ENCODE data around the gene PZP.
"Not testable (repeated sequence)": the region's sequence is repeated elsewhere in the genome, so short reads cannot be mapped to it uniquely, and the experiment has no call there.

PZP gene

GRCh38 chr12:9198012-9198411, 10.2 kb downstream of the PZP start:
- no peak for DNase-seq (ENCODE audit: insufficient read length, low spot score)
- no peak for FAIRE-seq

- DNase-seq (ENCODE audit: insufficient read length, low spot score) (no peak), FAIRE-seq (no peak)
These were observed 23.9 kb downstream of the PZP start for GRCh38 chr12:9184276-9184675.

- FAIRE-seq = no peak
- no peak for DNase-seq (ENCODE audit: insufficient read length, low spot score)
These were observed 27.4 kb downstream of the PZP start for GRCh38 chr12:9180810-9181209.

- FAIRE-seq (no peak), DNase-seq (ENCODE audit: insufficient read length, low spot score) (no peak)
These were observed 28.4 kb downstream of the PZP start for GRCh38 chr12:9179781-9180180.

GRCh38 chr12:9169979-9170634, 38.1 kb downstream of the PZP start:
- FAIRE-seq = no peak
- DNase-seq (ENCODE audit: insufficient read length, low spot score) = no peak

DNA sequence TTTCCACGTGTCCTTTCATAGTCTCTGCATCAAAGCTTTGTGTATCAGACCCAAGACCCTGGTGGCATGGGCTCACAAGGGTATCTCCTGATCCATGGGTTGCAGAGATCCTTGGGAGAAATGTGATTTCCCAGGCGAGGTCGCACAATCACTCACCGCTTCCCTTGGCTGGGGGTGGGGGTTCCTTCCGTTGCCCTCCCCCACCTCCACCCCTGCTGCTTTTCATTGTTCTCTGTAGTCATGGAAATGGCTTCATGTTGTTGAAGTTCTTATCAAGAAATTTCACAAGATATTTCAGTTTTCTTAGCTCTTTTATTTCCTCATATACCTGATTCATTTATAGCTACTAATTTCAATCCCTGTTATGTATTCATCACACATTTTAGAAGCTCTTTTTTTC, 40.9 kb downstream of the PZP start:
- not testable (repeated sequence) for DNase-seq (ENCODE audit: insufficient read length, low spot score); FAIRE-seq

- FAIRE-seq = no peak
- DNase-seq (ENCODE audit: insufficient read length, low spot score) = no peak
These were observed 44.8 kb downstream of the PZP start for GRCh38 chr12:9163392-9163791.

- DNase-seq (ENCODE audit: insufficient read length, low spot score) (no peak), FAIRE-seq (no peak)
These were observed 52.1 kb downstream of the PZP start for GRCh38 chr12:9156119-9156518.

DNA sequence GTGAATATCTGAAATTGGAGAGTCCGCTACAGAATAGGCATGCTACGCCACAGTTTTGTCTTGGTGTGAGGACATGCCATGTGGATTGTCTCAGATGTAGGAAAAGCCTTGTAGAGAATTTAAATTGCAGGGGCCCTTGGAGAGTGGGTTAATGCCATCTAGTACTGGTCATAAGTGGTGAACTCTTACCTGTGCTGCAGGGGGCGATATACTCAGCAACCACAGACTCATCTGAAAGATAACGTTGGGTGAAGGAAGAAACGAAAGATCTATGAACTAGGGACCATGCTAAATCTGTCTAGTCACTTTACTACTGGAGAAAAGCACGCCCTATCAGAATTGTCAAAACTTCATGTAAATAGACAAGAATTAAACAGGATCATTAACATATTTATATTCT, 58.8 kb downstream of the PZP start:
- DNase-seq (ENCODE audit: insufficient read length, low spot score) (no peak), FAIRE-seq (no peak)

DNA sequence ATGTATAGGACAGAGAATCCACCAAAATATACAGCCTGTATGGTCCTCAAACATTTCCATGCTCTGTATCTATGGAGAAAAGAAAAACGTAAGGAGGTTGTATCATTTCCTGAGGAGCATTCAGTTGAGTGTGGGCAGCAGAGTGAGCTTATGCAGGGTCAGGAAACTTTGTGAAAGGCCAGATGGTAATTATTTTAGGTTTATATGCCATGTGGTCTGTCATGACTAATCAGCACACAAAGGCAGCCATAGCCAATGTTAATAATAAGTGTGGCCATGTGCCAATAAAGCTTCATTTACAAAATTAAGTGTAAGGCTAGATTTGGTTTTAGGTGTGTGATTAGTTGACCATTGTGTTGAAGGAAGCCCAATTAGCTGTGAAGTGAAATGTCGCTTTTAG, 59.3 kb downstream of the PZP start:
- FAIRE-seq (no peak), DNase-seq (ENCODE audit: insufficient read length, low spot score) (no peak)

GRCh38 chr12:9147461-9147860, 60.7 kb downstream of the PZP start:
- FAIRE-seq = no peak

DNA sequence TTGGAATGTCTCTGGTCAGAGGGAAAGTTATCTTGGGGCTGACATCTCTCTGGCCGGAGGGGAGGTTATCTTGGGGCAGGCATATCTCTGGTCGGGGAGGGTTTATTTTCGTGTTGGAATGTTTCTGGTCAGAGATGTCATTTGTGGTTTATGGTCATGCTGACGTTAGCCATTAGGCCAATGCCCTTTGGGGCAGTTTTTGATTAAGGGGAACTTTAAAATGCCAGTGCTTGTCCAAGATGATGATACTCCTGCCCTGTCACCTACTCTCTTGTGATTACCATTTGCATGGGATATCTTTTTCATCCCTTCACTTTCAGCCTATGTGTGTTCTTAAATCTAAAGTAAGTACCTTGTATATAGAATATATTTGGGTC, 63.5 kb downstream of the PZP start:
- DNase-seq (ENCODE audit: insufficient read length, low spot score) (no peak), FAIRE-seq (no peak)

More at GRCh38 chr12:9147461-9147860, 60.7 kb downstream of the PZP start:
- no peak for DNase-seq (ENCODE audit: insufficient read length, low spot score)

- FAIRE-seq = no peak
These were observed 64.1 kb downstream of the PZP start for GRCh38 chr12:9143929-9144729.

DNA sequence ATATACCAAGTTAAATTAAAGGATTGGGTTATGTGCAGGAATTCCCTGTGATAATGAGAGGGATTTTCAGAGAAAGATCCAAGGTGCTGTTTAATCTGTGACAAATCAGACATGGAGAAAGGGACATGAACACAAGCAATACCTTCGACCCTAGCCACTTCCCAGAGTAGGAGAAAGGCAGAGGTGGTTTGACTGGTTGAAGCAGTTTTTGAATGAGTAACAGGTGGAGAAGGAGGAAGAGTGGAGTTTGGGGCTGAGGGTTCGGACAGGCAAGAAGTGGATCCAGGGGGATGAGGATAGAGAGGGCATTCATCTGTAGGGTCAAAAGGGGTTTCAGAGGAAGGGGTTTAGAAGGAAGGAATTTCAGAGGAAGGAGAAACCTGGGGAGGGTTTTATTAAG, 65.1 kb downstream of the PZP start:
- no peak for FAIRE-seq
- no peak for DNase-seq (ENCODE audit: insufficient read length, low spot score)

More at GRCh38 chr12:9143929-9144729, 64.1 kb downstream of the PZP start:
- DNase-seq (ENCODE audit: insufficient read length, low spot score) = no peak

DNA sequence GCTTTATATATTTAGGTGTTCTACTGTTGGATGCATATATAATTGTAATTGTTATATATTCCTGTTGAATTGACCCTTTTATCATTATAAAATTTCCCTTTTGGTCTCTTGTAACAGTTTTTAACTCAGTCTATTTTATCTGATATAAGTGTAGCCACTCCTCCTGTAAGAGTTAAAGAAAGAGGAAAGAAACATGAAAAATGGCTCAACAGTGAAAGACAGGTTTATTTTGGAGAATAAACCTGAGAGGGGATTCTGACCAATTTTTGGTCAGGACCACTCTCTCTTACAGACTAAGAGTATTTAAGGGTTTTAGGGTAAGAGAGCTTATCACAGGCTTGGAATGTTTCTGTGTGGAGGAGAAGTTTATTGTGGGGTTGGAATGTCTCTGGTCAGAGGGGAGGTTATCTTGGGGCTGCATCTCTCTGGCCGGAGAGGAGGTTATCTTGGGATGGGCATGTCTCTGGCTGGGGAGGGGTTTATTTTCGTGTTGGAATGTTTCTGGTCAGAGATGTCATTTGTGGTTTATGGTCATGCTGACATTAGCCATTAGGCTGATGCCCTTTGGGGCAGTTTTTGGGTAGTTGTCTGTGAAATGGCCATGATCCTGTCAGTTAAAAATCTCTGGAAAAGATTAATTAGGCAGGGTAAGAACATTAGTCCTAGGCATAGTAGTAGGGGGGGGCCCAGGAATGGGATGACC, 68.5 kb downstream of the PZP start:
- not testable (repeated sequence) for FAIRE-seq; DNase-seq (ENCODE audit: insufficient read length, low spot score)

DNA sequence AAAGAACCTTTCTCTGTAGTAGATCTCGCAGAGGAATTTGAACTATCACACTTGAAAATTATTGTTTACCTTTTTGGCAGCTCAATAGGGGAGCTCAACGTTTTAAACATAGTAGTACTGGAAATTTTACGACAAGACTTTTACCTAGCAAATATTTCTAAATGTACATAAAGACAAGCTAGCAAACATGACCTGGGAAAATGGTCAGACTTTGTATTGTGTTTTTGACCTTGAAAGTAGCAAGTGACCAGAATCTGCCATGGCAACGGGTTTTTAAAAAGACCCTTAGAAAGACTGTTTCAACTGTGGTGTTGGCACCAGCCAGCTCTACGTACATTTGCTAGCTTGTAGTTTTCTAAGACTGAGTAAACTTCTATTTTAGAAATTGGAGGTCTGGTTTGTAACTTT, 72.3 kb downstream of the PZP start:
- FAIRE-seq (no peak), DNase-seq (ENCODE audit: insufficient read length, low spot score) (no peak)

DNA sequence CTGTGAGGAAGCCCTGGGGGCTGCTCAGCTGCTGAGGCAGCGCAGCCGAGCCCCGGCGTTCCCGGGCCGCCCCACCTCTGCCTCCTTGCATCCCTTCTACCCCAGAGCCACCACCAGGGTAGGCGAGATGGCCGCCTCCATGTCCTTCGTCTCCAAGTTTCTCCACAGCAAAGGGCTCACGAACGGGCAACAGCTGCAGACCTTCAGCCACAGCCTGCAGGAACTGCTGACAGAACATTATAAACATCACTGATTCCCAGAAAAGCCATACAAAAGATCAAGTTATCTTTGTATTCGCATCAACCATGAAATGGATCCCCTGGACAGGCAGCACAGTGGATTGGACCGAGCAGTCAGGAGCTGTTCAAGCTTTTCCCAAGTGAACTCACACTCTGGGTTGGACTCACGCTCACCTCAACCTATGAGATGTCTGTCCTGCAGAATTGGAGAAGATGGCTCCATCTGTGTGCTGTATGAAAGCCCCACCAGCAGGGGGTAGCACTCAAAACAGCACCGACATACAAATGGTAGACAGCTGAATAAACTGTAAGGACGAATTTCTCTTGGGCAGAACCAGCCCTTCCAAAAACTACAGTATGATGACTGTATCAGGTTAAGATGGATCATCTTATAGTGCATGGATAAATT, 73.1 kb downstream of the PZP start:
- no peak for FAIRE-seq
- DNase-seq (ENCODE audit: insufficient read length, low spot score) = no peak

DNA sequence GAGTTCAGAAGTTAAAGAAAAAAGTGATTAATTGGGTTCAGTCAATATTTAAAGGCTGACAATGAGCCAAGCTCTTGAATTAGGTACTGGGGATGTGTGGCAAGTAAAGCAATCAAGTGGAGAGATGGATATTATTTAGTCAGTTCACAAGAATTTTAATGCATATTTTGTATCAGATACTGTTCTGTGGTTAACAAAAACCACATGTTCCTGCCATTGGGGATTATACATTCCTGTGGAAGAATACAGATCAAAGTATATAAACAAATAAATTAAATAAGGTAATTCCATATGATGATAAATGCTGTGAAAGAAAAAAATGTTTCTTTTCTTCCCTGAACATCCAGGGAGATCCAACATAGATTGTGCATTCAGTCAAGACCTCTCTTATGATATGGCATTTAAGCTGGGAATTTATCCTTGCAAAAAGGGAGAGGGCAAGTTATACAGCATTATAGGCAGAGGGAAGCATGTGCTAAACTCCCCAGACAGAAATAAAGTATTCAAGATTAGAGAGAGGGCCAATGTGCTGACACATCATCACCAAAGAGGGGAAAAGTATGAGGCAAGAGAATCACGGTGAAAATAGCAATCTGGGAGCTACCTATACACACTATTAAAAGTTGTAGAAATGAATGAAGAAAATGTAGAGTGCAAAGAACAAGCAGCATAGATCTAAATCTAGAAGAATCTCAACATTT, 74.8 kb downstream of the PZP start:
- FAIRE-seq (no peak), DNase-seq (ENCODE audit: insufficient read length, low spot score) (no peak)

DNA sequence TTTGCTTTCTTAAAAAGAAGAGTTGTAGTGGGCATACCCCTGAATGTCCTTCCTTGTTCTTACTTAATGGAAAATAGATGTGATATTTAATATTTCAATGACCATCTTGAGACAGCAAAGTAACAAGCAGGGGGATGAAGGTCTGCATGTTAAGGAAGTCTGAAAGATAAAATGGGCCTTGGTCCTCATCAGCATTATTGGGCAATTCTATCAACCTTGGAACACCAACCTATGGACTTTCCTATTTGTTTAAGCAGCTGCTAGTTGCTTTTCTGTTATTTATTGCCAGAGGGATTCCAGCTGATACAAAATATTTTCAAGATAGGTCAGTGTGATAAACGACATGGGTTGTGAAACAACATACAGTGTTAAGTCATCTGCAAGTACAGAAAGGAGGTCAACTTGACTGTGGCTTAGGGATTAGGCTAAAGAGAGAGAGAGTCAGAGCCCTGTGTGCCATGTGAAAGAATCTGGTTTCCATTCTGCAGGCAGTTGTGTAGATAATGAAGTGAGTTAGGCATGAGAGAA, 76.1 kb downstream of the PZP start:
- DNase-seq (ENCODE audit: insufficient read length, low spot score) (no peak), FAIRE-seq (no peak)

DNA sequence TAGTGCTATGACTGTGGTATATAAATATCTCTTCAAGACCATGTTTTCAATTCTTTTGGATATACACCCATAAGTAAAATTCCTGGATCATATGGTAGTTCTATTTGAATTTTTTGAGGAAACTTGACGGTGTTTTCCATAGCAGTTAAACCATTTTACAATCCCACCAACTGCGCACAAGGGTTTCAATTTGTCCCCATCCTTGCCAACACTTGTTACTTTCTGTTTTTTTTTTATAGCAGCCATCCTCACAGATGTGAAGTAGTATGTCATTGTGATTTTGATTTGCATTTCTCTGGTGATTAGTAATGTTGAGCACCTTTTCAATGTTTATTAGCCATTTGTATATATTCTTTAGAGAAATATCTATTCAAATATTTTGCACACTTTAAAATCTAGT, 78.0 kb downstream of the PZP start:
- DNase-seq (ENCODE audit: insufficient read length, low spot score) (no peak), FAIRE-seq (no peak)

Measured in HTR-8/SVneo (cell line).